Occipital lobe (tissue), 2 donors: ENCODE results near the gene PBLD. TPM values are rescaled to one million over a fixed set of nuclear protein-coding genes. Genes with fewer than 3 reads are reported as not detected.
"Not testable (repeated sequence)": the region's sequence is repeated elsewhere in the genome, so short reads cannot be mapped to it uniquely, and the experiment has no call there.

Source experiments
- DNase-seq: peaks from one replicate; lab custom pipeline; 2025; lab: John Stamatoyannopoulos, UW
- total RNA-seq: library from RNA; depleted of rRNA; stranded (reverse); fragments of >200 nt; gene quantifications from one replicate; pipeline ENCODE4 v1.2.3, GENCODE V29; 2014

Gene PBLD
- total RNA-seq, 1 donor from 2014 or later = 7.0 TPM

DNA sequence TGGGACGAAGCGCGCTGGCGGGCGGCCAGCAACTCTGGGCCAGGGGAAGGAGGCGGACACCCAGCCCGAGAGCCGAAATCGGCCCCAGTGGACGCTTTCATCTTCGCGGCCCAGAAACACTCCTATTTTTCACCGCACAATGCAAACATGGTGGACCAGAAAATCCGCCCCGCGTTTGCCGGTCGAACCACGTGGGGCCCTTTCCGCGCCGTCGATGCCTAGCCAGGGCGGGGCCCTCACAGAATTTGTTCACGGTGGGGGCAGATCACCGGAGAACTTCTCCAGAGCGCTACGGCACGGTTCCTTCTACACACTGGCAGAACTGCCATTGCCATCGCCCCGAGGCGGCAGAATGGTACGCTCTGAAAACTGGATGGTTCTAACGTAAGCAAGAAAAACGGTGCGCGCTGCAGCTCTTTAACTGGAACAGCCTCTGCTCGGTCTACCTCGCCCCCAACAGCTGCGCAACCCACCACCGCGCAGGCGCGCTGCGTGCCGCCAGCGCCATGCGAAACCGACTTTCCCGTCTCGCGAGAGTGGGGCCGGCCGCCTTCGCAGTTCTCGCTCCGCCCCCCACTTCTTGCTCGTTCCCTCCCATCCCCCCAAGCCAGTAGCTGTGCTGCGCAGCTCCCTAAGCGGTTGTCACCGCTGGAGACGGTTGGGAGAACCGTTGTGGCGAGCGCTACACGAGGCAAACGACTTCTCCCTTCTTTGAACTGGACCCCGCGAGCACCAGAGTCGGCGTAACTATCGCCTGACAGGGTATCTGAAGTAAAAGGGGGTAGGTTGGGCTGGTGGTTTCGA lies 1.1 kb downstream of the PBLD start, which contains the start of gene HNRNPH3:
TSS of gene HNRNPH3 (plus strand) at position 610 of the 804 bp plus-strand sequence. CDS start 5,158 bp downstream, outside the sequence.
- peak; percentile 95 for DNase-seq

DNA sequence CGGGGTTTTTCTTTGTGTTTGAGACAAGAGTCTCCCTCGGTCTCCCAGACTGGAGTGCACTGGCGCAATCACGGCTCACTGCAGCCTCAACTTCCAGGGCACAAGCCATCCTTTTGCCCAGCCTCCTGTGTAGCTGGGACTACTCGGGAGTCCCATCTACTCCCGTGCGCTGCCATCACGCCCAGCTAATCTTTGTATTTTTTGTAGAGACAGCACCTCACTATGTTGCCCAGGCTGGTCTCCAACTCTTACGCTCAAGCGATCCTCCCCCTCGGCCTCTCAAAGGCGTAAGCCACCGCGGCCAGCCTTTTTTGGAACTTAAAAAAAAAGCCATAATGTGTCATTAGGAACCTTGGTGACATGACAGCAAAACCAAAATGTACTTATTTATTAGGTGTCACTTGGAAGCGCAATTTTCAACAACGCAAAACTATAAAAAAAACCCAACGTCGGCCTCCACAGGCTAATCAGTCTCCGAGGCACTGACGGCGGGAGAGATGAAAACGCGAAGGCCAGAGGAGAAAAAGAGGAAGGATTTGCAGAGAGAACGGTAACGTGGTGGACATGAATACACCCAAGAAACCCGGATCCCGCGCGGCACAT lies 1.8 kb downstream of the PBLD start:
- DNase-seq = peak; percentile 50

DNA sequence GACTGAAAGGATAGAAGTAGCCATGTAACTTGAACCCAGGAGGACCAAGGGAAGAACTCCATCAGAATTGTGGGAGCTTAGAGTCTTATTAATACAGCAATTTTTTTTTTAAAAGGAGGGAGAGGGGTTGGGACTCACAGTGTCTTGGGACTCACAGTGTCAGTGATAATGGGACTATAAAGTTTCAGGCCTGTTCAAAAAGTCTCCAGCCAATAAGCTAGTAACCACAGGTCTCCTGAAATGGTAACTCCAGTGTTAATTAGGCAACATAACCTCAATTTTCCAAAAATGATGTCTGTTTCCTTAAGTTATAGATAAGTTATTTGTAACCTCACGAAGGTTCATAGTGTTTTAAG lies 3.2 kb downstream of the PBLD start:
- DNase-seq = no peak

DNA sequence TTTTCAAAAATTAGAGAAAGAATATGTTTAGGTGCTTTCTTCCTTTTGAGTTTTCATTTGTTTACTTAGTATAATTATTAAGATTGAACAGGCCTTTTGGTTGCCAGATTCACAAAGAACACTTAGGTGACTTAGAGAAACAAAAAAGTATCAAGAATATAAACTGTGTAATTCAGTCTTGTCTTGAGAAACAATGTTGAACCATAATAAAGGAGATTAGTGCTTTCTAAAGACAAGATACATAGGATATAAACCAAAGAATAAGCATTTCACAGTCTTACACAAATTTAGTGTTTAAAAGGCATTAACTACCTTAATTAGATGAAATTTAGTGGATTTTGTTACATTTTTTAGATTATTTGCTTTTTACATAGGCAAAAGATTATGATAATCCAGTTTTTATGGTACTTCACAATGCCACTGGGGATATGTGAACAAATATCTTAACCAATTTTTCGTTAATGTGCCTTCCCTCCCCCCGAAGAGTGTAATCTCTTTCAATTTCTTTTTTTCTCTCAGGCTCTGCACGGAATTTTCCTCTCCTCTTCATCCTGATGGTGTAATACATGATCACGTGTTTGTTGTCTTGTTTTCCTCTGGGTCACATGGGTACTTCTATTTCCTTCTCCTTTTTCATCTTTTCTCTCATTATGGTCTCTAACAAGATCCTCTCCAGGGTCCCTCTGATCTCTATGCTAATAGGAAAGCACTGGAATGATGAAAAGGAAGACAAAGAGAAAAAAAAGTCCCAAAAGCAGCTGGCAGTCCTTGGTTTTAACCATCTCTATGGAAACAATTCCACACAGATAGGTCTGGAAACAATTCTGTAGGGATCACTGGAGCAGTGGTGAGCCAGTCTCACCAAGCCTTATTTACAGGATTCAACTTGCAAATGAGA lies 4.6 kb downstream of the PBLD start:
- DNase-seq = no peak

DNA sequence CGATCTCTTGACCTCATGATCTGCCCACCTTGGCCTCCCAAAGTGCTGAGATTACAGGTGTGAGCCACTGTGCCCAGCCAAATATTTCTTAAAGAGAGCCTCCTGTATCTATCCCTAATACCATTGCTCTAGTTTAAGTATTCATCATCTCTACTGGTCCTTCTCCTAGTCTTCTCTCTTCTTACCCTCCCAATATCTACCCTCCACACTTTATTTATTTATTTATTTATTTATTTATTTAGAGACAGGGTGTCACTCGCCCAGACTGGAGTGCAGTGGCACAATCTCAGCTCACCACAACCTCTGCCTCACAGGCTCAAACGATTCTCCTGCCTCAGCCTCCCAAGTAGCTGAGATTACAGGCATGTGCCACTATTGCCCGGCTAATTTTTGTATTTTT lies 8.3 kb downstream of the PBLD start:
- DNase-seq = not testable (repeated sequence)

DNA sequence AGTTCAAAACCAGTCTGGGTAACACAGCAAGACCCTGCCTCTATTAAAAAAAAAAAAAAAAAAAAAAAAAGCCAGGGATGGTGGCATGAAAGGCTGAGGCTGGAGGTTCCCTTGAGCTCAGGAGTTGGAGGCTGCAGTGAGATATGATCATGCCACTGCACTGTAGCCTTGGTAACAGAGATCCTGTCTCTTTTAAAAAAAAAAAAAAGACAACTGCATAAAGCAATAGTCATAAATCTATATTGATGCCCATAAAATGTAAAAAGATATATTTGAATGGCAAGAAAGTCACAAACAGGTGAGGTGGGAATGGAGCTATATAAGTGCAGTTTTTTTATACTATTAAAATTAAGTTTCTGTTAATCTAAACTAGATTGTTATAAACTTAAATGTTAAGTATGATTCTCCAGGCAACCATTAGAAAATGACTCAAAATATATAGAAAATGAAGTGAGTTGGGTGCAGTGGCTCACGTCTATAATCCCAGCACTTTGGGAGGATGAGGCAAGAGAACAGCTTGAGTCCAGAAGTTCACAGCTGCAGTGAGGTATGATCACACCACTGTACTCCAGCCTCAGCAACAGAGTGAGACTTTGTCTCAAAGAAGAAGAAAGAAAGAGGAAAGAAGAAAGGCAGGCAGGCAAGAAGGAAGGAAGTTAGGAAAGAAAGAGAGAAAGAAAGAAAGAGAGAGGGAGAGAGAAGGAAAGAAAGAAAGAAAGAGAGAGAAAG lies 14.2 kb downstream of the PBLD start:
- no peak for DNase-seq

DNA sequence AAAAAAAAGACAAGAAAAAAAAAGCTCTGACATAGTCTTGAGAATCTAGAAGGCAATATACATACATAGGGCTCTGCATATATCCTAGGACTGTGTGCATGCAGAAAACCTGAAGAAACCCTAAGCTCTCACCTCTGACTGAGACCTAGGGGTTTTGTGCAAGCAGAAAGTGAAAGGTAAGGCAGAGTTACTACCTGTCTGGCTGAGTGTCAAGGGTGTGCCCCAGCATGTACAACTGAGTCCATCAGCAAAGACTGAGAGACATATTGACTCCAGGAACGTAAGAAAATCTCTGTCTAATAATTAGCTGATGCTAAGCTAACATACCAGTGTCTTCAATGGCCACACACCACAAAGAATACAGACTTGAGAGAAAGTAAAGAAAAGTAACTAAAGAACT lies 17.1 kb downstream of the PBLD start:
- no peak for DNase-seq

DNA sequence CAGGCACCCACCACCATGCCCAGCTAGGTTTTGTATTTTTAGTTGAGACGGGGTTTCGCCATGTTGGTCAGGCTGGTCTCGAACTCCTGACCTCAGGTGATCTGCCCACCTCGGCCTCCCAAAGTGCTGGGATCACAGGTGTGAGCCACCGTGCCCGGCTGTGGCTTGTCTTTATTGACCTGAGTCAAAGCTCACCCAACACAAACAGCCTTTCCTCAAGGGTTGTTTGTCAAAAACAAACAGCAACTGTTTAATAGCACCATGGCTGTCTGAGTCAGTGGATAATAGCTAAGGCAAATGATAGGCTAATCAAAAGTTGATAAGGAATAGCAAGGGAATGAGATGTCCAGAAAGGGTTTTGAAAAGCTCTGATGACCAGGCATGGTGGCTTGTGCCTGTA lies 17.8 kb downstream of the PBLD start:
- DNase-seq = not testable (repeated sequence)

DNA sequence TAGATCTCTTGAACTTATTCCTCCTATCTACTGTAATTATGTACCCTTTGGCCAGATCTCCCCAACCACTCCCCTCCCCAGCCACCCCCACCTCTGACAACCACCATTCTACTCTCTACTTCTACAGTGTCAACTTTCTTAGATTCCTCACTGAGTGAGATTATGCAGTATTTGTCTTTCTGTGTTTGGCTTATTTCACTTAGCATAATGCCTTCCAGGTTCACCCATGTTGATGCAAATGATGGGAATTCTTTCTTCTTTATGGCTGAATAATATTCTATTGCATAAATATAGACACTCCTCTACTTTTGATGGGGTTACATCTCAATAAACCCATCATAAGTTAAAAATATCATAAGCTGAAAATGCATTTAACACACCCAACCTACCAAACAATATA lies 22.2 kb downstream of the PBLD start:
- DNase-seq = no peak

DNA sequence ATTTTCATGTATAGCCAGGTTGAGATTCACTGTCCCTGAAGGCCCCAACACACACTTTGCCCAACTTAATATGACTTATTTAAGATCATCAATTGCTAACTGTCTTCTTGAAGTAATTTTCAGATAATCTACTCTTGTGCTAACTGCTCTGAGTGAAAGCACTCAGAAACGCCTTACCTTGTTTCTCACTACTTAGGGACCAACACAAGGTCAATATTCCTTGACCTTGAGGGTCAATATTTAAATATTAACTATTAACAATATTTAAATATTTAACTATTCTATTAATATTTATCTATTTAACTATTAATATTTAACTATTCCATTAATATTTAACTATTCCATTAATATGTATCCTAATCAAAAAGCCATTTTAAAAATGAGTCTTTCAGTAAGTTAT lies 26.9 kb downstream of the PBLD start:
- DNase-seq = no peak

DNA sequence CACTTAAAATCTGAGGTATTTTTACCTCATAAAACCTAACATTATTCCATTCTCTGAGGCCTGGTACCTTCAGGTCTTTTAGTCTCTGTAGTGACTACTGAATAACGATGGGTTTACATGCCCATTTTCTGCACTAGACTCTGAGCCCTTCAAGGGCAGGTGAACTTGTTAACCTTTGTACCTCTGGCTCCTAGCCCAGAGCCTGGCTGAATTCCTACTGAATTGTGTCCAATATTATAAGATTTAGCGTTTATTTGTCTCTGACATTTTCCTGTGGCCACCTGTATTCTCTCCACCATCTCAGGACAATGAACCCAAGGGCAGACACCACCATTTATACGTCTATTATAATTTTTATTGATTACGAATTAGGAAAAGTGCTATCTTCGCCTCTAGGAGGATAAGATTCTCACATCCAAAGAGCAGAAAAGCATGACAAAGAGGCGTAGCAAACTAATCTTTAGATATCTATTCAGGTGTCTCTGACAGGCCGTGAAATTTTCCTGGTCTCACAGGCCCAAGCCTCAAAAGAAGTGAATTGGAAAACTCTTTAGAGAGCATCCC lies 28.8 kb downstream of the PBLD start:
- no peak for DNase-seq

DNA sequence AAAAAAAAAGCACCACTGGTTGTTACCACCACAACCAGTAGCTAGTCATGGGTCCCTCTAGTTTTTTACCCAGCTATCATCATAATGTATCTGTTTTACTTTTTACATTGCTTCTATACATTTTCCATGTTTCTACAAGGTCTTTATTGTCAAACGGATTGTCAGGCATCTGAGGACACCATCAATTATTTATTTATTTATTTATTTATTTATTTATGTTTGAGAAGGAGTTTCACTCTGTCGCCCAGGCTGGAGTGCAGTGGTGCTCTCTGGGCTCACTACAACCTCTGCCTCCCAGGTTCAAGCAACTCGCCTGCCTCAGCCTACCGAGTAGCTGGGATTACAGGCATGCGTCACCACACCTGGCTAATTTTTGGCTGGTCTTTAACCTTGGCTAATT lies 29.9 kb downstream of the PBLD start:
- no peak for DNase-seq

DNA sequence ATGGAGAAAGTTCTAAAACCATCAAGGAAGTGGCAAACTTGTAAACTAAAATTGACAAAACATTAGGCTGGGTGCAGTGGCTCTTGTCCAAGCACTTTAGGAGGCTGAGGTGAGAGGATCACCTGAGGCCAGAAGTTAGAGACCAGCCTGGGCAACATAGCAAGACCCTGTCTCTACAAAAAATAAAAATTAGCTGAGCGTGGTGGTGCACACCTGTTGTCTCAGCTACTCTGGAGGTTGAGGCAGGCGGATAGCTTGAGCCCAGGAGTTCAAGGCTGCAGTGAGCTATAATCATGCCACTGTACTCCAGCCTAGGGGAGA lies 30.3 kb downstream of the PBLD start:
- DNase-seq = no peak

DNA sequence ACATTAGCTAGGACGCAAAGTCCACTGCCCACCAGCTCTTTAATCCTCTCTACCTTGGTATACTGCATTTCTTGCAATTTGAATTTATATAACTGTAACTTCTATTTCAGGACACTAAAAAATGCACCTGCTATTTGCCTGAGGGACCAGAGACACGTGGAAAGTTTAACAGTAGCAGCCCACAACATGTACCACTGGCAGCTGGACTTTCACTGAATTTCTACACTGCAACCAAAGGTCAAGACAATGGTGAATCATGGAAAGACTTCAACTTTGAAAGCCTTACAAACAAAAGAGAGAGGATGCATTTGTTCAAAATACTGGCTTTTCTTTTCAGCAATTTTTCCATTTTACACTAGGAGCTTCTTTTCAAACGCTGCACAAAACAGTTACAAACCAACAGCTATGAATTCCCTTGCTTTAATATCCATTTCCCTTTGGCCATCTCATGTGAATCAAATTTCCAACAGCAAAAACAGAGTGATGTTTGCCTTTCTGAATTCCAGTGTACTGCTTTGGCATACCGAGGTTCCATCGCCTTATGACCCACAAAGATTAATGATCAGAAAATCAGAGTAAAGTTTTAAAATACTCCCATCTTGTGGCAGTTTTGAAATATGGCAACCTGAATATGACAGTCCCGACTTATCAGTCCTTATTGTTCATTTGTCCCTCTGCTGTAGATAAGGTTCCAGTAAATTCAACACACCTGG lies 30.8 kb downstream of the PBLD start:
- DNase-seq = no peak

DNA sequence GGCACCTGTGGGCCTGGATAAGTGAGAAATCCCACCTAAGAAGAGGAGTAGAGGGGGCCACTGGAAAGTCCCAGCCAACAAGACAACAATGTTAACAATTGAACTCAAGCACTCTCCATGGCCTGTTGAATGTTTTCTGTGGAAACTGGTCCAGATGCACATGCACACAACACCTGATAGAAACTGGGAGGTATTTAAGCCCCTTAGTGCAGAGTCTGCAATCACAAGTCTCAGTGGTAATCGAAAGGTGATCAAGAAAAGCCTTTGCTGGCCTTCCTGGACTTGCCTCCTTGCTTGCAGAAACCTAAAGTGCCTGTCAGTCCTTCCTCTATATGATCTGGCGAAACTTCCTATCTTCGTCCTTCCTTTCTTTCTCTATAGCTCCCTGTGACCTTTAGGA lies 31.4 kb downstream of the PBLD start:
- no peak for DNase-seq

DNA sequence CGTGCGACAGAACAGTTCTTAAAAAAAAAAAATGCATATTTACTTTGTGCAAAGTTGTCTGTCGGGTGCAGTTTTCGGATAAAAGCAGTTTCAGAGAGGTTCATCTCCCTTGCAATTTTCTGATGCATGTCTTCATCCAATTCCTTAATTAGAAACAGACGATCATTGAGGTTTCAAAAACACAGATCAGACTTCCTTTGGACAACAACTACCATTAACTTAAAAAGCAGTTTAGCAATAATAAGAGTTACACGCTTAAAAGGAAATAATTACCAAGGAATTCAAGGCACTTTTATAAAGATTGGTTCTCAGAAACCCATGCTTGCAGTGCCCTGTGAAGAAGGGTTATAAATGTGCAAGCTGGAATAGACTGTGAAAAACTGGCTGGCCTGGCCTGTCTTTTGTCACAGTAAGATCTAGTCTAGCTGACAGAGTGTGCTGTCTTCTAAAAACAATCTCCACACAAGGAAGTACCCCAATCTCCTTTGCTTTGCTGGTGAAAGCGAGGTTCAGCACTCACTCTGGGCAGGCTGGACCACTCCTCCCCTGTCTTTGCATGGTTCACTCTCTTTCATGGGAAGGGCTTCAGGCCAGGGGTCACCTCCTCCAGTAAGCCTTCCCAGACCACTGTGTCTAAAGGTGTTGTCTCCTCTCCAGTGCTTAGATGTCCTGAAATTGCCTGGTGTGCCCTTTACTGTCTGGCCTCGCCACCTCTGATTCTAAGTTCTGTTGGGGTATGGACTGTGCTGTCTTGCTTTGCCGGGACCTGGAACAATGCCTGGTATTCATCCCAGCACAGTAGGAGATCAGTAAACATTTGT lies 35.7 kb downstream of the PBLD start:
- no peak for DNase-seq

DNA sequence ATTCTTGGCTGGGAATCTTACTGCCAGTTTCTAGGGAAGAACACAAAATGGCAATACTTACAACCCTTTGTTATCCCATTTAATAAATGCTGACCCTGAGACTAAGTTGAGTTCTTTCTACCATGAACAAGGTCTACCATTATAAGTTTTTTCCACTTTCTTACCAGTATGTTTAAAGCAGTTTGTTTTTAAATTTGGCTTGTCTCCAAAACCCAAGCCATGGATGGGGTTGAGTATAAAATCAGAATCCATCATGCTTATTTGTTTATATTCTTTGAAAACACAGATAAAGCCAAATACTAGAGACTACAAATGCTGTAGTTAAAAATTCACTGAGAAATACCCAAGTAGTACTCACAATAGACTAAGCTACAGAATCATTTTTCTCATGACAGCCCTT lies 42.0 kb downstream of the PBLD start:
- no peak for DNase-seq

DNA sequence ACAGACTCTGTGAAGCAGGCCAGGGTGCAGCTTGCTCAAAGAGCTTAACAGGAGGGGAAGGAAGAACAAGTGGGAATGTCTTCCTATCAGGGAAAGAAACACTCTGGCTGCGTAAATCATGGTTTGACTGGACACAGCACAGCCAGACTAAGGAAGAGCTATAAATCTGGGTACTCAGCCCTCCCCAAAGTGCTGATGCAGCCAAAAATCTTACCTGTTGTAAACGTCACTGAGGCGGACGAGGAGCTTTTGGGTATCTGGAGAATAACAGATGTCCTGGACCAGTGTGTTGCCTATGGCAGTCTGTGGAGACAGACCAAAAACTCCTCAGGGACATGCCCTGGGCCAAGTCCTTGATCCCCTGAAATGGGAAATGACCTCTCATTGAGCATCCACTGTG lies 44.0 kb downstream of the PBLD start:
- no peak for DNase-seq

DNA sequence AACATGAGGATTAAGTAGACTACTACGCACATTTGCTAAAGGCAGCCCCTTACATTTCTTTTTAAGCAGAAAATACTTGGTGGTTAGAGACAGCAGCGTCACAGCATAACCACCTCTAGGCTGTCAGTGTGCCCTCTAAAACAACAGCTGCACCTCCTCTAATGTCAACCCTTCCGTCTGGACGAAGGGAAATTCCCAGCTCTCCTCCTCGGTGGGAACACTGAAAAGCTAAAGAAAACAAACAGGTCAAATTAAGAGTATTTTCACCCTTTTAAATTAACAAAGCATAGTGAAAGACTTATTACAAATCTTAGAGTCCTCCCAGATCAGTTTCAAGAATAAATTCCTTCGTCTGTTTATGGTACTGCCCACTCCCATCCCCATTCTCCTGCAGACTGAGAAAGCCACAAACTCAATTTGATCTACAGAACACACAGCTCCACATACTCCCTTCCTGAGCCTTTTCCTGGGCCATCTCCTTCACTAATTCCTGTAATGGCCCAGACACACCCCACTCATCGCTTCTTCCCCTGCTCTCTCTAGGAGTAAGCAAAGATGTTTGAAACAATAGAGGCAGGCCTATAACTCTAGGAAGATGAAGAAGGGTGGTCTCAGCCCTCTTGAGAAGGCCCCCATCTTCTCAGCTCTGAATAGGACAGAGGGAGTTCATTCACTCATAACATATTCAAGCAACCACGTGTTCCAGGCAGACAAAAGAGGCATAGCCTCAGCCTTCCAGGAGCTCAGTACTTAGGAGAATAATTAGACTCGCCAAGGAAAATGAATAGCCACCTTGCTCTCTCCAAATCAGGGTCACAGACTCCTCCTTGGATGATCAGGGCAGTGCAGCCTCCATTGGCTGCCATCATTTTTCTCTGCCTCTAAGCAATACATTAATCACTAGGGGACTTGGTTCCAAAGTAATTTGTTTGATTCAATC lies 48.4 kb downstream of the PBLD start:
- no peak for DNase-seq
